ENCODE data around the gene NPAS3.

DNA sequence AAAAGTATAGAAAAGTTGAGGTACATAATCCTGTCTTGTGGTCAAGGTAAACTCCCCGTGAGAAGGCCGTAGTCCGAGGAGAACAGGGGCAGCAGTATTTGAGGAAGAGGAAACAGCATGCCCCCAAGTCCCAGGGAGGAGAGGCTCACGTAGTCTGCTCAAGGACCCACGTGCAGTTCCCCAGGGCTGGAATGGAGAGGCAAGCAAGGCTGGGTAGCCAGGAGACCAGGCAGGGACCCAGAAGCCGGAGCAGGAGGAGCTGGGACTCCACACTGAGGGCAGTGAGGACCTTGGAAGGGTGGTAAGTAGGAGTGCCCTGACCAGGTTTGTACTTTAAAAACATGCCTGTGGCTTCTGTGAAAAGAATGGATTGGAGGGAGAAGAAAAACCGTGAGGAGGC is 912.1 kb downstream of the NPAS3 start:
- TF ChIP-seq WT1 (tag by site-specific recombination; IDR thresholded peaks at IDR 0.05) (no peak), ZFP37 (tag by site-specific recombination; IDR thresholded peaks at IDR 0.05) (no peak), ZNF274 (IDR thresholded peaks at IDR 0.05; ENCODE audit: low read length) (no peak), ZNF274 (tag by site-specific recombination; IDR thresholded peaks at IDR 0.05; ENCODE audit: borderline replicate concordance) (no peak), KLF16 (tag by site-specific recombination; IDR thresholded peaks at IDR 0.05) (no peak), ZFP69B (tag by site-specific recombination; IDR thresholded peaks at IDR 0.05) (no peak), ZNF785 (tag by site-specific recombination; IDR thresholded peaks at IDR 0.05) (no peak), HOXA7 (CRISPR knock-in tag; IDR thresholded peaks at IDR 0.05; ENCODE audit: borderline replicate concordance) (no peak), GLIS2 (tag by site-specific recombination; IDR thresholded peaks at IDR 0.05) (no peak), ZSCAN30 (tag by site-specific recombination; IDR thresholded peaks at IDR 0.05) (no peak)
- TF ChIP-seq, protein P1, sequence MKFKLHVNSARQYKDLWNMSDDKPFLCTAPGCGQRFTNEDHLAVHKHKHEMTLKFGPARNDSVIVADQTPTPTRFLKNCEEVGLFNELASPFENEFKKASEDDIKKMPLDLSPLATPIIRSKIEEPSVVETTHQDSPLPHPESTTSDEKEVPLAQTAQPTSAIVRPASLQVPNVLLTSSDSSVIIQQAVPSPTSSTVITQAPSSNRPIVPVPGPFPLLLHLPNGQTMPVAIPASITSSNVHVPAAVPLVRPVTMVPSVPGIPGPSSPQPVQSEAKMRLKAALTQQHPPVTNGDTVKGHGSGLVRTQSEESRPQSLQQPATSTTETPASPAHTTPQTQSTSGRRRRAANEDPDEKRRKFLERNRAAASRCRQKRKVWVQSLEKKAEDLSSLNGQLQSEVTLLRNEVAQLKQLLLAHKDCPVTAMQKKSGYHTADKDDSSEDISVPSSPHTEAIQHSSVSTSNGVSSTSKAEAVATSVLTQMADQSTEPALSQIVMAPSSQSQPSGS (tag by site-specific recombination; IDR thresholded peaks at IDR 0.05; ENCODE audit: low read depth), result no peak
- TF ChIP-seq, protein P2, sequence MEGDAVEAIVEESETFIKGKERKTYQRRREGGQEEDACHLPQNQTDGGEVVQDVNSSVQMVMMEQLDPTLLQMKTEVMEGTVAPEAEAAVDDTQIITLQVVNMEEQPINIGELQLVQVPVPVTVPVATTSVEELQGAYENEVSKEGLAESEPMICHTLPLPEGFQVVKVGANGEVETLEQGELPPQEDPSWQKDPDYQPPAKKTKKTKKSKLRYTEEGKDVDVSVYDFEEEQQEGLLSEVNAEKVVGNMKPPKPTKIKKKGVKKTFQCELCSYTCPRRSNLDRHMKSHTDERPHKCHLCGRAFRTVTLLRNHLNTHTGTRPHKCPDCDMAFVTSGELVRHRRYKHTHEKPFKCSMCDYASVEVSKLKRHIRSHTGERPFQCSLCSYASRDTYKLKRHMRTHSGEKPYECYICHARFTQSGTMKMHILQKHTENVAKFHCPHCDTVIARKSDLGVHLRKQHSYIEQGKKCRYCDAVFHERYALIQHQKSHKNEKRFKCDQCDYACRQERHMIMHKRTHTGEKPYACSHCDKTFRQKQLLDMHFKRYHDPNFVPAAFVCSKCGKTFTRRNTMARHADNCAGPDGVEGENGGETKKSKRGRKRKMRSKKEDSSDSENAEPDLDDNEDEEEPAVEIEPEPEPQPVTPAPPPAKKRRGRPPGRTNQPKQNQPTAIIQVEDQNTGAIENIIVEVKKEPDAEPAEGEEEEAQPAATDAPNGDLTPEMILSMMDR (tag by site-specific recombination; IDR thresholded peaks at IDR 0.05), result no peak
- TF ChIP-seq, protein P3, sequence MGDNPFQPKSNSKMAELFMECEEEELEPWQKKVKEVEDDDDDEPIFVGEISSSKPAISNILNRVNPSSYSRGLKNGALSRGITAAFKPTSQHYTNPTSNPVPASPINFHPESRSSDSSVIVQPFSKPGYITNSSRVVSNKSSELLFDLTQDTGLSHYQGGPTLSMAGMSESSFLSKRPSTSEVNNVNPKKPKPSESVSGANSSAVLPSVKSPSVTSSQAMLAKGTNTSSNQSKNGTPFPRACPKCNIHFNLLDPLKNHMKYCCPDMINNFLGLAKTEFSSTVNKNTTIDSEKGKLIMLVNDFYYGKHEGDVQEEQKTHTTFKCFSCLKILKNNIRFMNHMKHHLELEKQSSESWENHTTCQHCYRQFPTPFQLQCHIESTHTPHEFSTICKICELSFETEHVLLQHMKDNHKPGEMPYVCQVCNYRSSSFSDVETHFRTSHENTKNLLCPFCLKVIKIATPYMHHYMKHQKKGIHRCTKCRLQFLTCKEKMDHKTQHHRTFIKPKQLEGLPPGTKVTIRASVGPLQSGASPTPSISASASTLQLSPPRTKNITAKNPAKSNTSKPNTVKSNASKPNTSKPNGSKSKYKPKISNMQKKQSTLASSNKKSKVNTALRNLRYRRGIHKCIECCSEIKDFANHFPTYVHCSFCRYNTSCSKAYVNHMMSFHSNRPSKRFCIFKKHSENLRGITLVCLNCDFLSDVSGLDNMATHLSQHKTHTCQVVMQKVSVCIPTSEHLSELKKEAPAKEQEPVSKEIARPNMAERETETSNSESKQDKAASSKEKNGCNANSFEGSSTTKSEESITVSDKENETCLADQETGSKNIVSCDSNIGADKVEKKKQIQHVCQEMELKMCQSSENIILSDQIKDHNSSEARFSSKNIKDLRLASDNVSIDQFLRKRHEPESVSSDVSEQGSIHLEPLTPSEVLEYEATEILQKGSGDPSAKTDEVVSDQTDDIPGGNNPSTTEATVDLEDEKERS (tag by site-specific recombination; IDR thresholded peaks at IDR 0.05), result no peak
- TF ChIP-seq, protein P4, sequence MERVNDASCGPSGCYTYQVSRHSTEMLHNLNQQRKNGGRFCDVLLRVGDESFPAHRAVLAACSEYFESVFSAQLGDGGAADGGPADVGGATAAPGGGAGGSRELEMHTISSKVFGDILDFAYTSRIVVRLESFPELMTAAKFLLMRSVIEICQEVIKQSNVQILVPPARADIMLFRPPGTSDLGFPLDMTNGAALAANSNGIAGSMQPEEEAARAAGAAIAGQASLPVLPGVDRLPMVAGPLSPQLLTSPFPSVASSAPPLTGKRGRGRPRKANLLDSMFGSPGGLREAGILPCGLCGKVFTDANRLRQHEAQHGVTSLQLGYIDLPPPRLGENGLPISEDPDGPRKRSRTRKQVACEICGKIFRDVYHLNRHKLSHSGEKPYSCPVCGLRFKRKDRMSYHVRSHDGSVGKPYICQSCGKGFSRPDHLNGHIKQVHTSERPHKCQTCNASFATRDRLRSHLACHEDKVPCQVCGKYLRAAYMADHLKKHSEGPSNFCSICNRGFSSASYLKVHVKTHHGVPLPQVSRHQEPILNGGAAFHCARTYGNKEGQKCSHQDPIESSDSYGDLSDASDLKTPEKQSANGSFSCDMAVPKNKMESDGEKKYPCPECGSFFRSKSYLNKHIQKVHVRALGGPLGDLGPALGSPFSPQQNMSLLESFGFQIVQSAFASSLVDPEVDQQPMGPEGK (tag by site-specific recombination; IDR thresholded peaks at IDR 0.05), result no peak
